Upper lobe of right lung (tissue), 1 donor: Measurements from ENCODE around the gene KLF1. TPM values are rescaled to one million over a fixed set of nuclear protein-coding genes. Genes with fewer than 3 reads are reported as not detected.
"Not testable (repeated sequence)": the region's sequence is repeated elsewhere in the genome, so short reads cannot be mapped to it uniquely, and the experiment has no call there.

ENCODE experiments used
- ATAC-seq: fragments of 200-7000 bp; cut with Tn5 transposase; one replicate; pipeline ENCODE4 v1.9.1; 2020; ENCODE audit warnings: mild to moderate bottlenecking, moderate library complexity
- DNase-seq: peaks from one replicate; pipeline ENCODE4 v3.0.0-alpha.2; 2020
- H3K27ac ChIP-seq: fragments of 200-600 bp; one replicate; pipeline ENCODE4 v1.8.0; 2022
- H3K27me3 ChIP-seq: fragments of 200-600 bp; one replicate; pipeline ENCODE4 v1.8.0; 2022; ENCODE audit warnings: mild to moderate bottlenecking
- H3K36me3 ChIP-seq: fragments of 200-600 bp; one replicate; pipeline ENCODE4 v1.8.0; 2022
- H3K4me1 ChIP-seq: fragments of 200-600 bp; one replicate; pipeline ENCODE4 v1.8.0; 2022
- H3K4me3 ChIP-seq: fragments of 200-600 bp; one replicate; pipeline ENCODE4 v1.8.0; 2022; ENCODE audit warnings: mild to moderate bottlenecking
- H3K9me3 ChIP-seq: fragments of 200-600 bp; one replicate; pipeline ENCODE4 v1.8.0; 2022
- CTCF ChIP-seq: fragments of 200-600 bp; IDR thresholded peaks from one replicate; pipeline ENCODE4 v1.8.0; 2022; ENCODE audit warnings: antibody characterized with exemption
- intact Hi-C: fragments of 100-400 bp; cut with DNase I; formaldehyde crosslinking; loops from one replicate; pipeline ENCODE4 v1.11.0; 2022
- total RNA-seq: library from RNA; stranded (reverse); fragmentation: NEBNext Ultra II Directional; extraction: Animal tissue kit (Norgen Biotek cat#: 25700); gene quantifications from one replicate; pipeline ENCODE4 v1.2.1, GENCODE V29; 2021
- donor health status: DM: no; HTN: yes; CAD: no; lungs with severe emphysema.

Gene KLF1
- total RNA-seq, 1 donor from 2014 or later, result not detected

DNA sequence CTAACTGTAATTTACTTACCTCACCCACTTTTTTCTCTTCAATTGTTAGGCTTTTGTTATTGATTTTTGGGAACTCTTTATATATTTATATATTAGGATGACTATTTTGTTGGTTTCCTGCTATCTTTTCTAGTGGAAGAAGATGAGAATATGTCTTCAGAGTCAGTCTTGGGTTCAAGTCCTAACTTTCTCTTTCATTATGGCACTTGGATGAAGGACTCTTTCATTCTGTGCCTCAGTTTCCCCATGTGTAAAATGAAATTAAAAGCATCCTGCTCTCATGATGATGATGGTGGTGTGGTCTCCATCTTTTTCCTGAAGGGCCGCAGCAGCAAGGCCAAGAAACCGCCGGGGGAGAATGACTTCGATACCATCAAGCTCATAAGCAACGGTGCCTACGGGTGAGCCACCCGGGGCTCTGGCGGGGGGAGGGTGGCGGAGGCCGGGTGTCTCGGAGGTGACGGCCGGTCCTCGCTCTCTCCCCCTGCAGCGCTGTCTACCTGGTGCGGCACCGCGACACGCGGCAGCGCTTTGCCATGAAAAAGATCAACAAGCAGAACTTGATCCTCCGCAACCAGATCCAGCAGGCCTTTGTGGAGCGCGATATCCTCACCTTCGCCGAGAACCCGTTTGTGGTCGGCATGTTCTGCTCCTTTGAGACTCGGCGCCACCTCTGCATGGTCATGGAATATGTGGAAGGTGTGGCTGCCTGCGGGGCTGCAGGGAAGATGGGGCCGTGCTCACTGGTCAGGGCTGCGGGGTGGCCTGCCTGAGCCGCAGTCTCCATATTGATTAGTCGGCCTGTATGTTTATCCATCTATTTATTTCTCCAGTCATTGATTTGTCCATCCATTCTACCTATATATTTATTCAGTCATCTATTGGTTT, 28.7 kb downstream of the KLF1 start:
- Histone ChIP-seq H3K27me3 (no peaks in the 10 kb centered on the region), H3K9me3 (no peaks in the 10 kb centered on the region), H3K4me3 (no peak overlapping the region), H3K36me3 (no peaks in the 10 kb centered on the region), H3K27ac (no peak overlapping the region), H3K4me1 (no peaks in the 10 kb centered on the region)
- intact Hi-C loops, result no loop called here
- no peak for DNase-seq
- no peak for TF ChIP-seq CTCF
- ATAC-seq, result no peak

- Histone ChIP-seq H3K9me3 (no peaks in the 10 kb centered on the region), H3K27ac (no peak overlapping the region), H3K4me1 (no peaks in the 10 kb centered on the region), H3K27me3 (no peaks in the 10 kb centered on the region), H3K36me3 (no peaks in the 10 kb centered on the region), H3K4me3 (no peak overlapping the region)
- ATAC-seq, result no peak
- intact Hi-C loops, result no loop called here
- DNase-seq, result no peak
- TF ChIP-seq CTCF, result no peak
Measured at GRCh38 chr19:12856653-12857052, 30.3 kb downstream of the KLF1 start.

- peaks cover 9% of the 10 kb centered on the region for H3K4me1 ChIP-seq
- intact Hi-C loops, result loop anchor here (5.0 kb wide), 1 partner anchor 80 kb away; no protein-coding TSS in a partner anchor
- ATAC-seq (peak; percentile 100), DNase-seq (peak; percentile 93)
- no peaks in the 10 kb centered on the region for H3K36me3 ChIP-seq
- TF ChIP-seq CTCF, result peak; percentile 100
- H3K9me3 ChIP-seq, result no peaks in the 10 kb centered on the region
- peaks cover 38% of the 10 kb centered on the region for H3K27me3 ChIP-seq
- no peak overlapping the region for H3K27ac ChIP-seq
- H3K4me3 ChIP-seq, result peak overlapping the region; percentile 5
Measured at GRCh38 chr19:12847159-12848139, 39.6 kb downstream of the KLF1 start.

DNA sequence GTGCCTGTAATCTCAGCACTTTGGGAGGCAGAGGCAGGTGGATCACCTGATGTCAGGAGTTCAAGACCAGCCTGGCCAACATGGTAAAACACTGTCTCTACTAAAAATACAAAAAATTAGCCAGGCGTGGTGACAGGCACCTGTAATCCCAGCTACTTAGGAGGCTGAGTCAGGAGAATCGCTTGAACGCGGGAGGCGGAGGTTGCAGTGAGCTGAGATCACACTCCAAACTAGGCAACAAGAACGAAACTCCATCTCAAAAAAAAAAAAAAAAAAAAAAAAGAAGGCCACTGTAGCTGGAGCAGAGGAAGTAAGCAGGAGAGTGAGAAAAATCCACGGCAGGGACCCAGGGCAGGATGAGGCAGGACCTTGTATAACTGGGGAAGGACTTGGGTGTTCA, 40.4 kb downstream of the KLF1 start:
- not testable (repeated sequence) for H3K27ac ChIP-seq, ATAC-seq, H3K4me3 ChIP-seq, H3K4me1 ChIP-seq, H3K9me3 ChIP-seq, DNase-seq, H3K36me3 ChIP-seq
- intact Hi-C loops, result loop anchor here (5.0 kb wide), 1 partner anchor 79 kb away; no protein-coding TSS in a partner anchor
- peaks cover 47% of the 10 kb centered on the region for H3K27me3 ChIP-seq

- H3K27me3 ChIP-seq, result peaks cover 71% of the 10 kb centered on the region
- no peak for ATAC-seq
- no peak overlapping the region for H3K27ac ChIP-seq
- H3K9me3 ChIP-seq, result no peaks in the 10 kb centered on the region
- no peak for DNase-seq
- no peaks in the 10 kb centered on the region for H3K36me3 ChIP-seq
- intact Hi-C loops, result no loop called here
- no peak overlapping the region for H3K4me3 ChIP-seq
- TF ChIP-seq CTCF, result no peak
- H3K4me1 ChIP-seq, result peaks cover 12% of the 10 kb centered on the region
Measured at GRCh38 chr19:12843999-12844732, 42.8 kb downstream of the KLF1 start.
